Motor neuron (in vitro differentiated cells): ENCODE data around the gene SYPL1. TPM values are rescaled to one million over a fixed set of nuclear protein-coding genes. Genes with fewer than 3 reads are reported as not detected.
A peak's percentile ranks its signal among the peaks of the same experiment; 100 is the strongest.

Experiments
- ATAC-seq, 8 experiments: fragments of 200-7000 bp; cut with Tn5 transposase; replicated peaks in 6 of 8; 2 replicates each; pipeline ENCODE4 v1.8.0; 2021; ENCODE audit warnings: mild to moderate bottlenecking in 8 of 8, moderate library complexity in 8 of 8
- H3K27ac ChIP-seq, 2 donors: fragments of 250-450 bp; sonication (Bioruptor Pico); 2 replicates each; pipeline ENCODE4 v1.9.0; 2021; ENCODE audit warnings: antibody characterized with exemption in 2 of 2, mild to moderate bottlenecking in 2 of 2, moderate library complexity in 1 of 2
- H3K4me1 ChIP-seq, 2 donors: fragments of 250-450 bp; sonication (Bioruptor Pico); replicated peaks in 1 of 2; 2 replicates each; pipeline ENCODE4 v1.6.1; 2021; ENCODE audit warnings: antibody characterized with exemption in 2 of 2, mild to moderate bottlenecking in 2 of 2, moderate library complexity in 1 of 2
- H3K4me3 ChIP-seq, 5 donors: fragments of 250-450 bp; sonication (Bioruptor Pico); 2 replicates each; pipeline ENCODE4 v1.9.0; 2021; ENCODE audit warnings: antibody characterized with exemption in 5 of 5, mild to moderate bottlenecking in 5 of 5, moderate library complexity in 4 of 5
- WGBS, 10 experiments: fragments of 450-650 bp; shearing (Covaris generic); methylation state at CpG; one replicate each; pipeline ENCODE4 v1.0.0; 2022; 5-methylcytosine and 5-hydroxymethylcytosine counted together
- in situ Hi-C, 9 experiments: fragments of 400-800 bp; cut with MboI; loops; one replicate each; pipeline ENCODE4 v1.15.0; 2021; ENCODE audit warnings: low sequenced_read_pairs in 9 of 9, low pct_unique_long_range_greater_than_20kb in 2 of 9; ENCODE audit not compliant: unreplicated experiment in 9 of 9
- total RNA-seq, 8 experiments: library from RNA; unstranded; fragments of 300-600 nt; gene quantifications; 2 replicates each; pipeline versions ENCODE4 v1.2.3 to v1.2.4, GENCODE V29; 2022

SYPL1 gene
- total RNA-seq, 8 experiments from 2014 or later: 9.8 to 83.7 (median 23.0) TPM

DNA sequence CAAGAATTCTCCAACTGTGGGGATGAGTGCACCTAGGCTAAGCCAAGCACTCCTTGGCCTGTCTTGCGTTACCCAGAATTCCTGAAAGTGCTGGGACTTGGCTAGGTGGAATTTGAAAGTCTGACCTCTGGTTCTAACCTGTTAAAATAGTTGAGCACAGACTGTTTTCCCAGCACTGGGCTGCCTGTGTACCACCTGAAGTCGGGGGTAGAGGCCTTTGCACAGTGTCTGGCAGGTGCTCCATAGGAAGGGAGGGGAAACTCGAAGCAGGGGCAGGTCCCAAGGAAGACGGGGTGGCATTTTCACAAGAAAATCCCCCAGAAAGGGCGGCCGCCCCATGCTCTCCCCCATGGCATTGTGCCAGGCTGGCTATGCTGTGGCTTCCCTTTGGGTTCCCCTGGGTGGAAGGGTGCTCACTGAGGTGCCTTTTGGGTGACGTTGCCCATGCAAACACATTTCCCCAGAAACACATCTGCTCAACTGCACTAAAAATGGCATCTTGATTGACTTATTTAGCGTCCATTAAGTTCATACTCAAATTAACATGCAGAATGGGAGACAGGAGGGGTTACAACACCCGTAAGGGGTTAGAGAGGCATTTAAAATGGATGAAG lies 62.9 kb downstream of the SYPL1 start:
- Histone ChIP-seq H3K27ac (no peak overlapping the region), H3K4me3 (no peak overlapping the region), H3K4me1 (peaks cover 3 to 6% of the 10 kb centered on the region in 2 donors)
- WGBS, 10 experiments: 57 to 100% (median 92%) methylated on average over 1 to 5 of the region's 9 CpGs; no CpG with 5 or more reads in 2 of the 10 experiments
- ATAC-seq: no peak
- in situ Hi-C loops: loop anchor here in 8 of 9 experiments (25.0 kb wide), 3 partner anchors 287 to 412 kb away; no protein-coding TSS in a partner anchor

DNA sequence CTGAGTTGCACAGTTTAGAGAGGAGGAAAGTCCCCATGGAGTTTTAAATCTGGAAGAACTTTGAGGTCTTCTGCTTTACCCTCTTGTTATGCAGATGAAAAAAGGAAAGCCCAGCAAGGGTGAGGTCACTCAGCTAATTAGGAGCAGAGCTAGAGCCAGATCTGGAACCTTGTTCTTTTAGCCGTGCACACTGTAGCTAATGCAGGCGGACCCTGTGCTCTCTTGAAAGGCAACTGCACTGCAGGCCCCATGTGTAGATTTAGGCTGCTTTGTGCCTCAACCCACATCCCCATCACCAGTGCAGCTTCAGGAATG lies 63.4 kb downstream of the SYPL1 start:
- H3K4me1 ChIP-seq: peaks cover 5 to 12% of the 10 kb centered on the region in 2 donors
- peak in 2 of 8 experiments; percentile 16 to 29 for ATAC-seq
- WGBS, 10 experiments: 60 to 100% (median 90%) methylated on average over 1 to 2 of the region's 2 CpGs; no CpG with 5 or more reads in 5 of the 10 experiments
- in situ Hi-C loops: loop anchor here in 8 of 9 experiments (25.0 kb wide), 3 partner anchors 286 to 411 kb away; no protein-coding TSS in a partner anchor
- H3K4me3 ChIP-seq: no peak overlapping the region
- no peak overlapping the region for H3K27ac ChIP-seq

DNA sequence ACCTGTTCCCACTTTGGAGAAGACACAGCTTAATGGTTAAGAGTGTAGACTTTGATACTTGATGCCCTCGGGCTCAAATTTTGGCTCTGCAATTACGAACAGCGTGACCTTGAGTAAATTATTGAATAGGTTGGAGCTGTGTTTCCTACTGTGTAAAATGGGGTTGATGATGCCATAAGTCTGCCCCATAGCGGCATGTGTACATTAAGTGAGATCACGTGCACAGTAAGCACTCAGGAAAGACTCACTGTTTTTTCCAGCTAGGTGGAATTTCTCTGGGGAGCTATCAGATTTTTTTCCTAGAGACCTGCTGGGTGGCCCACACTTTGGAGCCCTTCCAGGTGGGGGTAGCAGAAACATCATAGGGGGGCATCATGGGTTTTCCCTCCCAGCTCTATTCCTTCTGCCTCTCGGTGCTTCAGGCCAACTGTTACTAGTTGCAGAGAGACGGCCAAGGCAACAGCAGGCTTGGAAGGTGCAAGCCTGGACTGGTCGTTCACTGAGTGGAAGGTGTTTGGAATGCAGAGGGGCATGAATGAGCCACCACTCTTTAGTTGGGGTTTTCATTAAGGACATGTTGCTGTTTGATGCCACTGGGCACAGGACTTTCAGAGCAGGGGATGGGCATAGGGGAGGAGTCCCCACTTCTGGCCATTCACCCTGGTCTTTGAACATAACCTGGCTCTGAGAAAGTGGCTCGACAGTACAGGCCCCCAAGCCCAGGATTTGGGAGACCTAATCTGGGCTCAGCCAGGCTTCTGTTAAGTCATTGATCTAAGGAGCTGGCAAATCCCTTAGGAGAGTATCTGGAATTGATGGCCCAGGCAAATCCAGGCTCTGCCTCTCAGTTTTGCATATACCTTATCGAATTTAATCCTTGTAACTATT lies 64.0 kb downstream of the SYPL1 start:
- Histone ChIP-seq H3K4me3 (no peak overlapping the region), H3K27ac (no peak overlapping the region), H3K4me1 (peaks cover 4 to 15% of the 10 kb centered on the region in 2 donors)
- in situ Hi-C loops: loop anchor here in 8 of 9 experiments (25.0 kb wide), 3 partner anchors 286 to 411 kb away; no protein-coding TSS in a partner anchor
- 72 to 100% (median 90%) methylated on average over 1 to 8 of the region's 10 CpGs for WGBS, 10 experiments
- ATAC-seq: no peak

DNA sequence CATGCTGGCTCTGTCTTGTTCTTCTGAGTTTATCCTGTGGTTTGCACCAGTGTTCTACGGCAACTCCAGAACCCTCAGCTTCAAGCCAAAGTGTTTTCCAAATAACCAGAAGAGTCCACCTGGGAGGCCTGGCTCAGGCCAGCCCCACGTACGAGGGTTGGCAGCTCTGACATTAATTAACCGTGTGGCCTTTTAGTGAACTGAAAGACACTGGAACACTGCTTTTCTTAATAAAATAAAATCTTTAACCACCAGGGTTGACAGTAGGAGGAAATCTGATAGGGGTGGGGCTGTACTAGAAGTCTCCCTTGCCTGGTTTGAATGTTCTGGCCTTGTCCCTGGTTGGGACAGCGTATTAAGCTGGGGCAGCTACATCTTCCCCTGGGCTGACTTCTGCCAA lies 64.9 kb downstream of the SYPL1 start:
- Histone ChIP-seq H3K4me1 (peaks cover 7 to 20% of the 10 kb centered on the region in 2 donors), H3K27ac (no peak overlapping the region), H3K4me3 (no peak overlapping the region)
- peak in 1 of 8 experiments; percentile 16 for ATAC-seq
- WGBS, 10 experiments: 80 to 100% (median 100%) methylated on average over 1 to 5 of the region's 5 CpGs; no CpG with 5 or more reads in 5 of the 10 experiments
- in situ Hi-C loops: loop anchor here in 8 of 9 experiments (25.0 kb wide), 3 partner anchors 285 to 410 kb away; no protein-coding TSS in a partner anchor

DNA sequence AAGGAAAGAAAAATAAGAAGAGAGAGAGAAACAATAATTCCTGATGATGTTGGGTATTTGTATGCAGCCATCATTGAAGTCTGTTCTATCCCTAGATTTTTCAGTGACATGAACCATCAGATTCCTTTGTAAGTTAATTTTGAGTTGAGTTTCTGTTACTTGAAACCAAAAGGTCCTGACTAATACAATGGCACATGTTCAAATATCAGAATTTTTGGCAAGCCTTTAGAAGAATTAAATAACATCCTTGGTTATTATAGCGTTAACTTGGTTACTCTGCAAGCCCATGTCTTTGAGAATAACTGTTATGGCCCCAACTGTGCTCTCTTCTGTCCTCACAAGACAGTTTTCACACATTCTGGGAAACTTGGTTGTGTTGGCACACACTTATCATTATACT lies 66.5 kb downstream of the SYPL1 start:
- in situ Hi-C loops: loop anchor here in 8 of 9 experiments (25.0 kb wide), 3 partner anchors 283 to 408 kb away; no protein-coding TSS in a partner anchor
- ATAC-seq: no peak
- Histone ChIP-seq H3K4me1 (peaks cover 8 to 24% of the 10 kb centered on the region in 2 donors), H3K27ac (no peak overlapping the region), H3K4me3 (no peak overlapping the region)
- WGBS, 10 experiments: 40 to 100% (median 82%) methylated on average over 1 of the region's 1 CpG; no CpG with 5 or more reads in 2 of the 10 experiments

DNA sequence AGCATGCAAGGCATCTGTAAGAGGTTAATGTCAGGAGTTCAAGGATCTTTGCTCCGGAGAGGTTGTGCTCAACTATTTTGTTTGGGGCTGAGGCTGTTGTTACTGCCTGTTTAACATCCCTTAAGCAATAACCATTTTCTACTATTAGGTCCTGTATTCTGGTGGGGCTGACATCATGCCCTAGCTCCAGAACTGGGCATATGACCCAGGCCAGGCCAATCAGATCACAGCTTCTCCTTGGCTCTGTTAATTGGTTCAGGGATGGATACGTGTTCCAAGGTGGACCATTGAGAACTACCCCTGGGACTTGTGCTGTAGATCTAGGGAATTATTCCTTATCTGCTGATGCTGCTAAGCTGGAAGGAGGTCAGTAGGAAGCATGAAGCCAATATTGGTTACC lies 67.0 kb downstream of the SYPL1 start:
- in situ Hi-C loops: loop anchor here in 8 of 9 experiments (25.0 kb wide), 3 partner anchors 283 to 408 kb away; no protein-coding TSS in a partner anchor
- 20 to 100% (median 71%) methylated on average over 1 to 2 of the region's 2 CpGs; no CpG with 5 or more reads in 5 of the 10 experiments for WGBS, 10 experiments
- Histone ChIP-seq H3K4me1 (peaks cover 8 to 19% of the 10 kb centered on the region in 2 donors), H3K4me3 (no peak overlapping the region), H3K27ac (no peak overlapping the region)
- ATAC-seq: peak in 2 of 8 experiments; percentile 10 to 32

DNA sequence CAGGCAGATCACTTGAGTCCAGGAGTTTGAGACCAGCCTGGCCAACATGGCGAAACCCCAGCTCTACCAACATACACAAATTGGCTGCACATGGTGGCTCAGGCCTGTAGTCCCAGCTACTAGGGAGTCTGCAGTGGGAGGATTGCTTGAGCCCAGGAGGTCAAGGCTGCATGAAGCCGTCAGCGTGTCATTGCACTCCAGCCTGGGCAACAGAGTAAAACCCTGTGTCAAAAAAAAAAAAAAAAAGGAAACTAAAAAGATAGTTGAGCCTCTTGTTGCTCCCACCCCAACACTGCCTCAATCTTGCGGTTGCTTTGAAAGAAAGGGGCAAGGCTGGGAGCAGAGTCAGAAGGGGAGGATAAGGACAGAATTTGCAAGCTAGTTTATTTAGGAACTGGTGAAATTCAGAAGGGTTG lies 69.9 kb downstream of the SYPL1 start:
- ATAC-seq: peak in 1 of 8 experiments; percentile 15
- Histone ChIP-seq H3K27ac (peak overlapping the region; percentile 20 to 26), H3K4me1 (peaks cover 12 to 28% of the 10 kb centered on the region in 2 donors), H3K4me3 (no peak overlapping the region)
- WGBS, 10 experiments: 87 to 100% (median 97%) methylated on average over 1 to 4 of the region's 4 CpGs; no CpG with 5 or more reads in 2 of the 10 experiments
- in situ Hi-C loops: loop anchor here in 8 of 9 experiments (25.0 kb wide), 3 partner anchors 280 to 405 kb away; no protein-coding TSS in a partner anchor

DNA sequence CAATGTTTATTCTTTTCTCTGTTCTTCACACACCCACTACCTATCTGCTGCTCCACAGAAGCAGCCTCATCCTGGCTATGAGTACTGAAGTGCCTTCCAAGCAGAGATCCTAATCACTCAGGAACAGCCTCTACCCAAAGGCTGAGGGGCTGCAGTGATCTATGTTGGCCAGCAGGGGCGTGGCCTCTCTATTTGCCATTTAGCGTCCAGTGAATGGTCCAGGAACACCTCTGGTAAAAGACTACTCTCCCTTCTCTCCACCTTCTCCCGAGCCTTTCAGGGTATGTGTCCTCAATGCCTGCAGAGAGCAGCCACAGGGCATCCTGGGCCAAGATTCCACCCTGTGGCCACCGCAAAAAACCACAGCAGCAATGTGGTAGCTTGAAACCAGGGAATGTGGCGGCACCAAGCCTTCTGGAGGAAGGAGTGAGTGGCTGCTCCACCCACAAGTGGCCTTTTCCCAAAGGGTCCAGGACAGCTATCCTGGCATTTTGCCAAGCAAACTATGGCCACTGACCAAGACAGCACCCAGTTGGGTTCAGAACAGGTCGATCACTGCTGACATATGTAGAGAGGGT lies 70.9 kb downstream of the SYPL1 start:
- H3K4me3 ChIP-seq: no peak overlapping the region
- in situ Hi-C loops: loop anchor here in 8 of 9 experiments (25.0 kb wide), 3 partner anchors 279 to 404 kb away; no protein-coding TSS in a partner anchor
- ATAC-seq: peak in 5 of 8 experiments; percentile 6 to 53 (median 23)
- H3K27ac ChIP-seq: no peak overlapping the region
- 0 to 100% (median 73%) methylated on average over 1 to 4 of the region's 6 CpGs; no CpG with 5 or more reads in 6 of the 10 experiments for WGBS, 10 experiments
- H3K4me1 ChIP-seq: peaks cover 12 to 28% of the 10 kb centered on the region in 2 donors

Other genes with a start within 250 kb of the SYPL1 start
- 10 to 100 TPM in 6 of 8 experiments, 1 to 10 TPM in 2; 6.5 to 23.7 (median 10.6) TPM for gene ATXN7L1, start 235.7 kb downstream of the SYPL1 start, total RNA-seq
- 10 to 100 TPM in 1 of 8 experiments, 1 to 10 TPM in 6, under 1 TPM in 1; 0.56 to 31.6 (median 5.8) TPM for gene CDHR3, start 149.0 kb downstream of the SYPL1 start, total RNA-seq
- gene NAMPT, start 172.7 kb upstream of the SYPL1 start, total RNA-seq: 100 to 1,000 TPM in 3 of 8 experiments, 10 to 100 TPM in 5; 24.0 to 138 (median 80.6) TPM